OCI-LY7 (cell line): ENCODE results near the gene FGF7.
"Not testable (repeated sequence)": the region's sequence is repeated elsewhere in the genome, so short reads cannot be mapped to it uniquely, and the experiment has no call there.

Experiments used
- CTCF ChIP-seq: fragments of 200-600 bp; sonication (generic); conservative IDR thresholded peaks from 2 replicates; pipeline ENCODE4 v1.5.1; 2014; ENCODE audit warnings: mild to moderate bottlenecking, antibody characterized with exemption, low read length, moderate library complexity, mixed read lengths
- EZH2phosphoT487 ChIP-seq: fragments of 200-600 bp; sonication (generic); IDR thresholded peaks from 2 replicates; pipeline ENCODE4 v1.6.1; 2018; ENCODE audit warnings: low read depth, borderline replicate concordance, mild to moderate bottlenecking, mixed run types, antibody characterized with exemption, low read length, moderate library complexity, mixed read lengths

DNA sequence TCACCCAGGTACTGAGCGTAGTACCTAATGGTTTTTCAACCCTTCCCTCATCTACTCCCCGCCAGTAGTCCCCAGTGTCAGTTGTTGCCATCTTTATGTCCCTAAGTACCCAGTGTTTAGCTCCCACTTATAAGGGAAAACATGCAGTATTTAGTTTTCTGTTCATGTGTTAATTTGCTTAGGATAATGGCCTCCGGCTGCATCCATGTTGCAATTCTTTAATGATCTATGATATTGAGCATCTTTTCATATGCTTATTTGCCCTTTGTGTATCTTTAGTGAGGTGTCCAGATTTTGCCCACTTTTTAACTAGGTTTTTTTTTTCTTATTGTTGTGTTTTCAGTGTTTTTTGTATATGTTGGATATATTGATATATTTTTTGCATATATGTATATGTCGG lies 55.0 kb downstream of the FGF7 start:
- not testable (repeated sequence) for TF ChIP-seq CTCF, EZH2phosphoT487
